GM12865 (cell line): ENCODE results near the gene MINDY1.

ENCODE experiments used
- DNase-seq: peaks from one replicate; pipeline ENCODE4 v3.0.0; 2010; ENCODE audit warnings: low read depth
- H3K4me3 ChIP-seq: 2 replicates; pipeline ENCODE4 v1.5.1; 2011; ENCODE audit warnings: mild to moderate bottlenecking, low read depth, low read length, control low read depth
- TF ChIP-seq, protein P1 (sequence below): IDR thresholded peaks from 2 replicates; pipeline ENCODE4 v1.5.1; 2011; ENCODE audit warnings: low read length, control low read depth, low read depth, inconsistent platforms; ENCODE audit not compliant: insufficient read depth; ENCODE audit errors: missing control alignments

The MINDY1 gene

DNA sequence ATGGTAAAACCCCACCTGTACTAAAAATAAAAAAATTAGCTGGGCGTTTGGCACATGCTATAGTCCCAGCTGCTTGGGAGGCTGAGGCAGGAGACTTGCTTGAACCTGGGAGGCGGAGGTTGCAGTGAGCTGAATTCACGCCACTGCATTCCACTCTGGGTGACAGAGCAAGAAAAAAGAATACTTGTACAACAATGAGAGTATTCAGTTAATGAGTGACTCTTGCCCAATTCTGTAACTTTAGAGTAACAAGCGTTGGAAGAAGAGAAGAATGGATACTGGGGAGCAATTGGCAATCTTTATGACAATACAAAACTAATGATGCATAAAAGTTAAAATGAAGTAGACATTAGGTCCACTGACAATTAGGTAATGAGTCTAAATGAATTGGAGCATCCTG lies 14.1 kb downstream of the MINDY1 start:
- TF ChIP-seq, protein P1, sequence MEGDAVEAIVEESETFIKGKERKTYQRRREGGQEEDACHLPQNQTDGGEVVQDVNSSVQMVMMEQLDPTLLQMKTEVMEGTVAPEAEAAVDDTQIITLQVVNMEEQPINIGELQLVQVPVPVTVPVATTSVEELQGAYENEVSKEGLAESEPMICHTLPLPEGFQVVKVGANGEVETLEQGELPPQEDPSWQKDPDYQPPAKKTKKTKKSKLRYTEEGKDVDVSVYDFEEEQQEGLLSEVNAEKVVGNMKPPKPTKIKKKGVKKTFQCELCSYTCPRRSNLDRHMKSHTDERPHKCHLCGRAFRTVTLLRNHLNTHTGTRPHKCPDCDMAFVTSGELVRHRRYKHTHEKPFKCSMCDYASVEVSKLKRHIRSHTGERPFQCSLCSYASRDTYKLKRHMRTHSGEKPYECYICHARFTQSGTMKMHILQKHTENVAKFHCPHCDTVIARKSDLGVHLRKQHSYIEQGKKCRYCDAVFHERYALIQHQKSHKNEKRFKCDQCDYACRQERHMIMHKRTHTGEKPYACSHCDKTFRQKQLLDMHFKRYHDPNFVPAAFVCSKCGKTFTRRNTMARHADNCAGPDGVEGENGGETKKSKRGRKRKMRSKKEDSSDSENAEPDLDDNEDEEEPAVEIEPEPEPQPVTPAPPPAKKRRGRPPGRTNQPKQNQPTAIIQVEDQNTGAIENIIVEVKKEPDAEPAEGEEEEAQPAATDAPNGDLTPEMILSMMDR: no peak
- DNase-seq: no peak

DNA sequence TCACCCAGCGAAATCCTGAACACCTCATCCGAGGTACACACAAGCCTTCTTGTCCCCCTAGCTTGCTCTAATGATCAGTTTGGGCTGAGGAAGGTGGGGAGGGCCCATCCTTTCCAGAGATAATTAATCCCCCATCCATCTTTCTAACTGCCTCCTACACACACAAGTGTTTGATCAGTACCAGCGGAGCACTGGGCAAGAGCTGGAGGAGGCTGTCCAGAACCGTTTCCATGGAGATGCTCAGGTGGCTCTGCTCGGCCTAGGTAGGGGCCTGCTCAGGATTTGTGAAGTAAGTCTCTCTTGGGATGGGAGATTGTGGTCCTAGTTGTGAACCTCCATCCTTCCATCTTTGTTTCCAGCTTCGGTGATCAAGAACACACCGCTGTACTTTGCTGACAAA lies 18.8 kb downstream of the MINDY1 start:
- TF ChIP-seq, protein P1: no peak
- DNase-seq: no peak
- H3K4me3 ChIP-seq: no peak overlapping the region

More for the DNA sequence above, 14.1 kb downstream of the MINDY1 start:
- no peak overlapping the region for H3K4me3 ChIP-seq

DNA sequence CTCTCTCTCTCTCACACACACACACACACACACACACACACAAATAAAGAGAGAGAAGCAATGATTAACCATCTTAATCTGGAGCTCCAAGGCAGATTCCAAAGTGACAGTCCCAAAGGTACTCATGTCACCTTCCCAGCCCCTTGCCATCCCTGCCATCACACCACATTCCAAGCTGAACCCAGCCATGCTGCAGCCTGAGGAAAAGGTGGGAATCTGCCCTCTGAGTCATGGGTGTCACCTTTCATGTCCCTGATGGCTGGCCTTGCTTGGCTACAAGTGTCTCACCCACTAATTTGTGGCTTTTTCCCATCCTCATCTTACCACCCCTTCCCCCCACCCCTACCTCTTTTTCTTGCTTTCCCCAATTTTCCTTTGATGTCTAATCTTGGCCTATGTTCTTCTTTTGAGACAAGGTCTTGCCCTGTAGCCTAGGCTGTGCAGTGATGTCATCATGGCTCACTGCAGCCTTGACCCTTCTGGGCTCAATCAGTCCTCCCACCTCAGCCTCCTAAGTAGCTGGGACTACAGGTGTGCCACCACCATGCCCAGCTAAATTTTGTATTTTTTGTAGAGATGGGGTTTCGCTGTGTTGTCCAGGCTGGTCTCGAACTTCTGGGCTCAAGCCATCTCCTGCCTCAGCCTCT lies 21.4 kb downstream of the MINDY1 start:
- TF ChIP-seq, protein P1: no peak
- DNase-seq: no peak
- H3K4me3 ChIP-seq: no peak overlapping the region

DNA sequence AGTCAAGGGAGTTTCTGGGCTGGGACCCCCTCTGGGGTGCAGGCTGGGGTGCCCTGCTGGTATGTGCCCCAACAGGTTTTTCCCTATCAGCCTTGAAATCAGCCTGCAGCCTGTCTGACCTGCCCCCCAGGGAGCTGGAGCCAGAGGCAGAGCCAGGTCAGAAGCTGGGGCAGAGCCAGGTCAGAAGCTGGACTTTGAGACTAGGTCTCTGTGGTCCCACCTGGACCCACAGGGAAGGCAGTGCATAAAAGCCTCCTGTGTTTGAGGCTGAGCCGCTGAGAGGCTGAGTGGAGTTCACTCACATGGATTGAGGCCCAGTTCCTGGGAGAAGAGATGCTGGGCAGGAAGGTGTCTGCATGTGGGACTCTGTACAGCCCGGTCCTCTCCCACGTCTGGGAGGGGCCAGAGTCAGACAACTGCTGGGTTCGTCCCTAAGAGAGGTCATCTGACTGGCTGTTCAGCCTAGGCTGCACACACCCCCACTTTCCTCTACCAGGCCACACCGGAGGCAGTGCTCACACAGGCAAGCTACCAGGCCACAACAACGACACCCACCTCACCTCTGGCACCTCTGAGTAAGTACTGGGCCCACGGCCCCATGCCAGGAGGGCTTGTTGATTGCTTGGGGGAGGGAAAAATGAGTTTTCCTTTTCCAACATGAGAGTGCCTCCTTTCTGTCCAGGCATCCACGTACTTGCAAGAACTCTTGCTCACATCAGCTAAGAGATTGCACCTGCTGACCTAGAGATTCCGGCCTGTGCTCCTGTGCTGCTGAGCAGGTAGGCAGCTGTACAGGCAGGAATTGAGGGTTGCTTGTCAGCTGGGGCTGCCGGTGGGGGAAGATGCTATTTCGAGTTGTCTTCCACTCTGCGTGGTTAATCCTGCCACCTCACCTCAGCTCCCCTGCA lies 24.6 kb downstream of the MINDY1 start, which contains the start of gene ANXA9:
ANXA9 (plus strand) TSS at position 488 of the 908 bp plus-strand sequence. CDS start 814 bp downstream, outside the sequence.
- TF ChIP-seq, protein P1: no peak
- DNase-seq: no peak
- H3K4me3 ChIP-seq: no peak within 1 kb of the TSS

DNA sequence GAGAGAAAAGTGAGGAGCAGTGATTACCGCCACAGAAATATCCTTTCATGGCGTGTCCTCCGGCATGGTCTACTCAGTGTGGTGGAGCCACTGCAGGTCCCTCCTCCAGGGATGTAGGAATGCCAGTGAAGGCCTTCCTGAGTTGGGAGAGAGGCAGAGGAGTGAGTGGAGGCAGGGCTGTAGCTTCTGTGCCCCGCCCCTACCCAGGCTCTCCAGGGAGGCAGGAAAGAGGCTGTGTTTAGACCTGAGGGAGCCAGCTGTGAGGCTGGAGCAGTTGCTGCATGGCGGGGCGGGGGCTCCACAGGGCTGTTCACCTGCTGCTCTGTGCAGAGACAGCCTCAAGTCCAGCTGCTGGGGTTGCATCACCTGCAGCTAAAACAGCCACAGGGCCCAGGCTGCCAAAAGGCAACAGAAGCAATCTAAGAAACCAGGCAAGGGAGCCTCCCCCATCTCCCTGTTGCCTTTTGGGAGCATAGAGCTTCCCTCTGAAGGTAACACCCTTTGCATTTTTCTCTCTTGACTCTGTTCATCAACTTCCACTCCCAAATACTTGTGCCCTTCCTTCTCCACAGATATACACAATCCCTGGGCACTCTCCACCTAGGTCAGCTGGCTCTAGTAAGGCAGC lies 25.4 kb downstream of the MINDY1 start:
- no peak for DNase-seq
- TF ChIP-seq, protein P1: no peak
- no peak overlapping the region for H3K4me3 ChIP-seq

DNA sequence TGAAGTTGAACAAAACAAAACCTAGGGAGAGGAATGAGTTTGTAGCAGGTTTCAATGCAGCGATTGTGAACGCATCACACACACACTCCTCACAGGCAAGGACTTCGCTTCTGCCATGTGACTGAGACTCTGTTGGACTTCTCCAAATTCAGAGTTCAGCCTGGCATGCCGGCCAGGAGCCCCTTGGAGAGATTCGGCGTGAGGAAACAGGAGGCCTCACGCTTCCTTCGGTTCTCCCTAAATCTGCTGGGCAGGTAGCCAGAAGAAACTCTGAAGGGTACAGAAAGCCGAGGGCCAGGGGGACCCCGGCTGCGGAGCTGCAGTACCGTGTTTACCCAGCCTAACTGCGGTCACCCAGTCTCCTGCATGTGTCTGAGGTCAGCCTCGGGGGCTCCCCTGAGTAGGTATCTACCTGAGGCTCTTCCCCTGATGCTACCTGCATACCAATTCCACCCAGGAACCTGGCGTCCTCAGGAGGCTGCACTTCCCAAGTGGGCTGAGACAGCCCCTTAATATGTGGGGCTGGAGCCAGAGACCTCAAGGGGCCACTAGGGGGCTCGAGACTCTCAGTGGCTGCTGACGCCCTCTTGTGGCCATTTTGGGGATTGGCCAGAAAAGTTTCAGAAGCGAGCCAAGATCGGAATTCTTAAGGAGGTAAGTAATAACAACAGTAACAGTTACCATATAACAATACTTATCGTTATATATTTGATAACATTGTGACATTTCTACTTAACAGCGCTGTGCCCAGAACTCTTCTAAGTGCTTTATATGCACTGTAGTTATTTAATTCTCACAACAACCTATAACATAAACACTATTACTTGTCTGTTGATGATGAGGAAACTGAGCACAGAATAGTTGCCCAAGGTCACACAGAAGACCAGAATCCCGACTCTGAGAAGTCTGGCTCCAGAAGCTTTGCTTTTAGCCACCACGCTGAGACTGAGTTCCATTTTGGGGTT lies 27.3 kb downstream of the MINDY1 start:
- no peak overlapping the region; the same call in 1 of the 2 replicates for H3K4me3 ChIP-seq
- DNase-seq: peak; percentile 92
- TF ChIP-seq, protein P1: peak; percentile 100
